PC-3 (cell line): ENCODE data around the gene KLK1.

Source experiments
- CTCF ChIP-seq: fragments of 300-600 bp; sonication (generic); conservative IDR thresholded peaks from 2 replicates; pipeline ENCODE4 v1.5.1; 2017; ENCODE audit warnings: antibody characterized with exemption, low read depth, mild to moderate bottlenecking, low read length
- EZH2phosphoT487 ChIP-seq: fragments of 300-600 bp; sonication (generic); IDR thresholded peaks from 2 replicates; pipeline ENCODE4 v1.6.1; 2018; ENCODE audit warnings: mild to moderate bottlenecking, antibody characterized with exemption, low read length, borderline replicate concordance

GRCh38 chr19:50844296-50844935 is 20.8 kb upstream of the KLK1 start:
- TF ChIP-seq CTCF (no peak), EZH2phosphoT487 (no peak)
